Fibroblast of lung (primary cell): ENCODE data around the gene ARHGEF18. TPM values are rescaled to one million over a fixed set of nuclear protein-coding genes. Genes with fewer than 3 reads are reported as not detected.

Source experiments
- DNase-seq, 2 donors: peaks; one replicate each; pipeline versions ENCODE4 v3.0.0 to v3.0.0-alpha.2; 2010; ENCODE audit warnings: low read depth in 2 of 2
- H2AFZ ChIP-seq: 2 replicates; pipeline ENCODE4 v1.5.1; 2012; ENCODE audit warnings: low read length, control low read depth, inconsistent platforms
- H3K27ac ChIP-seq: 2 replicates; pipeline ENCODE4 v1.5.1; 2011; ENCODE audit warnings: low read length, control low read depth; ENCODE audit not compliant: insufficient read depth
- H3K27me3 ChIP-seq: 2 replicates; pipeline ENCODE4 v1.5.1; 2011; ENCODE audit warnings: mild to moderate bottlenecking, low read length; ENCODE audit not compliant: control insufficient read depth, insufficient read depth
- H3K36me3 ChIP-seq: 2 replicates; pipeline ENCODE4 v1.5.1; 2011; ENCODE audit warnings: low read length; ENCODE audit not compliant: control insufficient read depth, insufficient read depth
- H3K4me1 ChIP-seq: 2 replicates; pipeline ENCODE4 v1.5.1; 2011; ENCODE audit warnings: low read length; ENCODE audit not compliant: control insufficient read depth, insufficient read depth; ENCODE audit errors: extremely low read depth
- H3K4me2 ChIP-seq: 2 replicates; pipeline ENCODE4 v1.5.1; 2011; ENCODE audit warnings: low read length, control low read depth; ENCODE audit not compliant: insufficient read depth; ENCODE audit errors: extremely low read depth
- H3K4me3 ChIP-seq, 4 experiments: fragments of 200-600 bp in 1 of 4; sonication (generic) in 1 of 4; replicated peaks in 1 of 4; 2 replicates each; pipeline ENCODE4 v1.5.1; 2011 to 2016; ENCODE audit warnings: low read length in 4 of 4, low read depth in 3 of 4, mild to moderate bottlenecking in 3 of 4, control low read depth in 2 of 4, inconsistent platforms in 1 of 4, mixed read lengths in 1 of 4; ENCODE audit not compliant: insufficient read depth in 1 of 4; ENCODE audit errors: control extremely low read depth in 1 of 4
- H3K79me2 ChIP-seq: 2 replicates; pipeline ENCODE4 v1.5.1; 2012; ENCODE audit warnings: mild to moderate bottlenecking, low read length, inconsistent platforms; ENCODE audit not compliant: control insufficient read depth, insufficient read depth
- H3K9ac ChIP-seq: 2 replicates; pipeline ENCODE4 v1.5.1; 2011; ENCODE audit warnings: mild to moderate bottlenecking, low read length, control low read depth; ENCODE audit not compliant: insufficient read depth
- H3K9me3 ChIP-seq: 2 replicates; pipeline ENCODE4 v1.5.1; 2012; ENCODE audit warnings: low read depth, low read length; ENCODE audit not compliant: control insufficient read depth, insufficient read depth
- H4K20me1 ChIP-seq: 2 replicates; pipeline ENCODE4 v1.5.1; 2011; ENCODE audit warnings: low read length; ENCODE audit not compliant: control insufficient read depth, insufficient read depth; ENCODE audit errors: extremely low read depth
- CTCF ChIP-seq, 2 donors: IDR thresholded peaks in 1 of 2; conservative IDR thresholded peaks in 1 of 2; 1 replicate in 1 of 2; 2 replicates in 1 of 2; pipeline ENCODE4 v1.5.1; 2011 to 2012; ENCODE audit warnings: low read length in 2 of 2, control low read depth in 1 of 2, inconsistent platforms in 1 of 2, low read depth in 1 of 2, mild to moderate bottlenecking in 1 of 2
- EZH2 ChIP-seq: IDR thresholded peaks from 2 replicates; pipeline ENCODE4 v1.5.1; 2012; ENCODE audit warnings: low read length, control low read depth, mild to moderate bottlenecking; ENCODE audit errors: missing control alignments
- polyA plus RNA-seq, 2 donors: library from polyadenylated mRNA; depleted of rRNA in 1 of 2; stranded (reverse) in 1 of 2; unstranded in 1 of 2; fragments of >200 nt; gene quantifications; 2 replicates each; pipeline ENCODE4 v1.2.1, GENCODE V29; 2011 to 2012; ENCODE audit warnings: missing spikeins in 1 of 2
- total RNA-seq: library from RNA; depleted of rRNA; stranded (reverse); fragments of >200 nt; gene quantifications from 2 replicates; pipeline ENCODE4 v1.2.1, GENCODE V29; 2014

The ARHGEF18 gene
- total and polyA plus RNA-seq, 2 donors (not counting 1 experiment from before 2014, with no cell fraction given), result 6.1 to 45.1 TPM

DNA sequence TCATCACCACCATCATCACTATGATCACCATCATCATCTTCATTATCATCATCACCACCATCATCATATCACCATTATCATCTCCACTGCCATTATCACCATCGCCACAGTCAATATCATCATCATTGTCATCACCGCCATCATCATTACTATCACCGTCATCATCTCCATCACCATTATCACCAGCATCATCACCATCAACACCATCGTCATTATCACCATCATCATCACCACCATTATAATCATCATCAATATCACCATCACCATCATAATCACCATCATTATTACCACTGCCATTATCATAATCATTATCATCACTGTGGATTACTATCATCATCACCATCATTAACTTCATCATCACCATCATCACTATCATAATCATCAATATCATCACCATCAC lies 17.3 kb upstream of the ARHGEF18 start:
- H3K36me3 ChIP-seq, result no peaks in the 10 kb centered on the region
- H4K20me1 ChIP-seq, result no peaks in the 10 kb centered on the region
- no peaks in the 10 kb centered on the region for H3K9me3 ChIP-seq
- no peak overlapping the region for H3K27ac ChIP-seq
- H3K4me1 ChIP-seq, result no peaks in the 10 kb centered on the region
- H3K4me3 ChIP-seq, result no peak overlapping the region
- no peak overlapping the region for H2AFZ ChIP-seq
- H3K9ac ChIP-seq, result no peak overlapping the region
- DNase-seq, result no peak
- H3K27me3 ChIP-seq, result no peaks in the 10 kb centered on the region
- no peak overlapping the region for H3K4me2 ChIP-seq
- TF ChIP-seq CTCF (conservative IDR thresholded peaks at IDR 0.05 in 1 of 2, IDR thresholded peaks at IDR 0.05 in 1 of 2; ENCODE audit: low read depth in 1 of 2, low read length in 2 of 2) (no peak), EZH2 (no peak)
- no peaks in the 10 kb centered on the region for H3K79me2 ChIP-seq

- H3K4me2 ChIP-seq, result no peak overlapping the region
- H3K9me3 ChIP-seq, result no peaks in the 10 kb centered on the region
- no peak overlapping the region for H3K9ac ChIP-seq
- no peaks in the 10 kb centered on the region for H3K27me3 ChIP-seq
- H2AFZ ChIP-seq, result no peak overlapping the region
- TF ChIP-seq CTCF (conservative IDR thresholded peaks at IDR 0.05 in 1 of 2, IDR thresholded peaks at IDR 0.05 in 1 of 2; ENCODE audit: low read depth in 1 of 2, low read length in 2 of 2) (no peak), EZH2 (no peak)
- no peaks in the 10 kb centered on the region for H3K79me2 ChIP-seq
- no peaks in the 10 kb centered on the region for H4K20me1 ChIP-seq
- no peak overlapping the region for H3K27ac ChIP-seq
- DNase-seq, result peak in 1 of 2 donors; percentile 14
- no peaks in the 10 kb centered on the region for H3K4me1 ChIP-seq
- no peak overlapping the region for H3K4me3 ChIP-seq
- H3K36me3 ChIP-seq, result no peaks in the 10 kb centered on the region
Measured at GRCh38 chr19:7333198-7334118, 15.3 kb upstream of the ARHGEF18 start.

- Histone ChIP-seq H4K20me1 (no peaks in the 10 kb centered on the region), H2AFZ (no peak overlapping the region), H3K36me3 (no peaks in the 10 kb centered on the region), H3K27ac (no peak overlapping the region), H3K4me1 (no peaks in the 10 kb centered on the region), H3K79me2 (no peaks in the 10 kb centered on the region), H3K4me3 (no peak overlapping the region), H3K9me3 (no peaks in the 10 kb centered on the region), H3K27me3 (no peaks in the 10 kb centered on the region), H3K9ac (no peak overlapping the region), H3K4me2 (no peak overlapping the region)
- no peak for DNase-seq
- TF ChIP-seq CTCF (conservative IDR thresholded peaks at IDR 0.05 in 1 of 2, IDR thresholded peaks at IDR 0.05 in 1 of 2; ENCODE audit: low read depth in 1 of 2, low read length in 2 of 2), result no peak
- no peak for TF ChIP-seq EZH2
Measured at GRCh38 chr19:7336321-7336973, 12.3 kb upstream of the ARHGEF18 start.
